Keratinocyte (primary cell): ENCODE data around the gene ZC3H7A. TPM values are rescaled to one million over a fixed set of nuclear protein-coding genes. Genes with fewer than 3 reads are reported as not detected.
"Not testable (repeated sequence)": the region's sequence is repeated elsewhere in the genome, so short reads cannot be mapped to it uniquely, and the experiment has no call there.

Experiments
- DNase-seq: peaks from one replicate; pipeline ENCODE4 v3.0.0-alpha.2; 2011; ENCODE audit warnings: low read depth, missing footprints, low spot score
- FAIRE-seq: peaks from 2 replicates; lab custom pipeline; 2011; peaks lifted over from hg19 to GRCh38; lab: Jason Lieb, UNC
- H2AFZ ChIP-seq: 2 replicates; pipeline ENCODE4 v1.6.0; 2012; ENCODE audit warnings: low read length, control low read depth, inconsistent platforms; ENCODE audit not compliant: control insufficient read depth
- H3K27ac ChIP-seq: 2 replicates; pipeline ENCODE4 v1.5.1; 2011; ENCODE audit warnings: low read length; ENCODE audit not compliant: control insufficient read depth, insufficient read depth
- H3K27me3 ChIP-seq: 3 replicates; pipeline ENCODE4 v1.6.0; 2011; ENCODE audit warnings: low read length; ENCODE audit not compliant: control insufficient read depth, insufficient read depth; ENCODE audit errors: extremely low read depth
- H3K36me3 ChIP-seq, 2 experiments: 2 replicates in 1 of 2; 3 replicates in 1 of 2; pipeline ENCODE4 v1.5.1; 2011; ENCODE audit warnings: low read length in 2 of 2, mild to moderate bottlenecking in 1 of 2; ENCODE audit not compliant: control insufficient read depth in 2 of 2, insufficient read depth in 2 of 2; ENCODE audit errors: extremely low read depth in 1 of 2
- H3K4me1 ChIP-seq: 3 replicates; pipeline ENCODE4 v1.5.1; 2011; ENCODE audit warnings: low read length; ENCODE audit not compliant: control insufficient read depth, insufficient read depth; ENCODE audit errors: extremely low read depth
- H3K4me2 ChIP-seq: 3 replicates; pipeline ENCODE4 v1.6.0; 2011; ENCODE audit warnings: low read depth, low read length; ENCODE audit not compliant: control insufficient read depth, insufficient read depth; ENCODE audit errors: extremely low read depth
- H3K4me3 ChIP-seq, 3 experiments: fragments of 200-600 bp in 1 of 3; sonication (generic) in 1 of 3; 2 replicates in 2 of 3; 3 replicates in 1 of 3; pipeline ENCODE4 v1.5.1; 2011 to 2016; ENCODE audit warnings: low read length in 3 of 3, mild to moderate bottlenecking in 3 of 3, control low read depth in 2 of 3, inconsistent platforms in 1 of 3, low read depth in 1 of 3, mixed read lengths in 1 of 3, mixed run types in 1 of 3, moderate library complexity in 1 of 3; ENCODE audit not compliant: control insufficient read depth in 2 of 3, insufficient read depth in 2 of 3; ENCODE audit errors: extremely low read depth in 1 of 3
- H3K79me2 ChIP-seq: 2 replicates; pipeline ENCODE4 v1.6.0; 2012; ENCODE audit warnings: low read length; ENCODE audit not compliant: control insufficient read depth, insufficient read depth
- H3K9ac ChIP-seq: 3 replicates; pipeline ENCODE4 v1.6.0; 2011; ENCODE audit warnings: low read length; ENCODE audit not compliant: control insufficient read depth, insufficient read depth; ENCODE audit errors: extremely low read depth
- H3K9me1 ChIP-seq: 3 replicates; pipeline ENCODE4 v1.6.0; 2011; ENCODE audit warnings: low read length; ENCODE audit not compliant: control insufficient read depth, insufficient read depth; ENCODE audit errors: extremely low read depth
- H3K9me3 ChIP-seq: 2 replicates; pipeline ENCODE4 v1.5.1; 2012; ENCODE audit warnings: low read depth, low read length; ENCODE audit not compliant: control insufficient read depth
- H4K20me1 ChIP-seq: 3 replicates; pipeline ENCODE4 v1.6.0; 2011; ENCODE audit warnings: low read length; ENCODE audit not compliant: control insufficient read depth, insufficient read depth; ENCODE audit errors: extremely low read depth
- CTCF ChIP-seq, 3 experiments: IDR thresholded peaks in 1 of 3; conservative IDR thresholded peaks in 1 of 3; optimal IDR thresholded peaks in 1 of 3; 2 replicates in 2 of 3; 3 replicates in 1 of 3; pipeline versions ENCODE3 to v1.5.1; 2011; ENCODE audit warnings: low read length in 3 of 3, mild to moderate bottlenecking in 3 of 3, moderate library complexity in 2 of 3, control low read depth in 1 of 3, inconsistent platforms in 1 of 3; ENCODE audit not compliant: insufficient read depth in 2 of 3; ENCODE audit errors: extremely low read depth in 1 of 3
- EZH2 ChIP-seq: IDR thresholded peaks from one replicate; pipeline ENCODE4 v1.6.1; 2012; ENCODE audit warnings: inconsistent platforms, mild to moderate bottlenecking, low read length, moderate library complexity
- dilution Hi-C: fragments of 300-500 bp; cut with MboI; formaldehyde crosslinking; loops from one replicate; pipeline ENCODE4 v1.7.0; 2020; ENCODE audit warnings: low sequenced_read_pairs; ENCODE audit not compliant: extremely low pct_ligation_motif_present
- polyA plus RNA-seq, 5 experiments: library from polyadenylated mRNA; depleted of rRNA in 3 of 5; stranded (reverse) in 3 of 5; stranded (forward) in 1 of 5; unstranded in 1 of 5; fragments of >200 nt; gene quantifications; 1 replicate in 1 of 5; 2 replicates in 3 of 5; 3 replicates in 1 of 5; pipeline versions ENCODE4 v1.2.1 to v1.2.3, GENCODE V29; 2011 to 2012; ENCODE audit warnings: missing spikeins in 2 of 5, low read depth in 1 of 5, low replicate concordance in 1 of 5

Gene ZC3H7A
- polyA plus RNA-seq, 1 donor (not counting 4 experiments of a cell fraction or from before 2014, with no cell fraction given), result 43.9 TPM

GRCh38 chr16:11816123-11816522 lies 19.1 kb upstream of the ZC3H7A start:
- H3K36me3 ChIP-seq, result no peaks in the 10 kb centered on the region
- H3K4me3 ChIP-seq, result no peak overlapping the region
- DNase-seq (no peak), FAIRE-seq (no peak)
- H4K20me1 ChIP-seq, result no peaks in the 10 kb centered on the region
- H3K9me1 ChIP-seq, result no peaks in the 10 kb centered on the region
- dilution Hi-C loops, result no loop called here
- H3K27ac ChIP-seq, result no peak overlapping the region
- no peak for TF ChIP-seq EZH2
- H3K27me3 ChIP-seq, result no peaks in the 10 kb centered on the region
- H3K4me1 ChIP-seq, result no peaks in the 10 kb centered on the region
- H3K4me2 ChIP-seq, result no peak overlapping the region
- H3K9ac ChIP-seq, result no peak overlapping the region
- no peak overlapping the region for H2AFZ ChIP-seq
- no peaks in the 10 kb centered on the region for H3K79me2 ChIP-seq
- no peaks in the 10 kb centered on the region for H3K9me3 ChIP-seq

GRCh38 chr16:11814800-11815199 lies 17.7 kb upstream of the ZC3H7A start:
- H3K27ac ChIP-seq, H3K27me3 ChIP-seq, H3K9me1 ChIP-seq, H2AFZ ChIP-seq, FAIRE-seq, DNase-seq, H3K4me1 ChIP-seq, H3K9ac ChIP-seq, H3K79me2 ChIP-seq, H3K36me3 ChIP-seq, H3K9me3 ChIP-seq, dilution Hi-C loops, H3K4me3 ChIP-seq, H4K20me1 ChIP-seq, H3K4me2 ChIP-seq: not testable (repeated sequence)

- Histone ChIP-seq H3K27ac (no peak overlapping the region), H3K9me1 (no peaks in the 10 kb centered on the region), H3K4me1 (peaks cover 3% of the 10 kb centered on the region), H2AFZ (no peak overlapping the region), H3K9me3 (no peaks in the 10 kb centered on the region), H3K4me3 (no peak overlapping the region), H4K20me1 (no peaks in the 10 kb centered on the region), H3K9ac (no peak overlapping the region), H3K4me2 (no peak overlapping the region), H3K27me3 (no peaks in the 10 kb centered on the region), H3K79me2 (no peaks in the 10 kb centered on the region), H3K36me3 (no peaks in the 10 kb centered on the region)
- FAIRE-seq (no peak), DNase-seq (no peak)
- dilution Hi-C loops, result no loop called here
- no peak for TF ChIP-seq CTCF (optimal IDR thresholded peaks at IDR 0.05 in 1 of 3, IDR thresholded peaks at IDR 0.05 in 1 of 3, conservative IDR thresholded peaks at IDR 0.05 in 1 of 3; ENCODE audit: extremely low read depth in 1 of 3, insufficient read depth in 2 of 3, low read length in 3 of 3)
- TF ChIP-seq EZH2, result no peak
Observed at GRCh38 chr16:11806721-11807120, 9.7 kb upstream of the ZC3H7A start.
